NT2/D1 (cell line): ENCODE measurements around the gene NPL.

Experiments used
- DNase-seq: peaks from one replicate; pipeline ENCODE4 v3.0.0-alpha.2; 2011; ENCODE audit warnings: low read depth, low spot score
- H3K27me3 ChIP-seq: 2 replicates; pipeline ENCODE4 v1.6.0; 2011; ENCODE audit warnings: mild to moderate bottlenecking; ENCODE audit not compliant: insufficient read length, insufficient read depth
- H3K36me3 ChIP-seq: 2 replicates; pipeline ENCODE4 v1.6.1; 2011; ENCODE audit warnings: mild to moderate bottlenecking, low read length, mixed read lengths; ENCODE audit not compliant: insufficient read depth, insufficient read length
- H3K4me1 ChIP-seq: 2 replicates; pipeline ENCODE4 v1.5.1; 2011; ENCODE audit not compliant: insufficient read depth, insufficient read length
- H3K4me3 ChIP-seq: 2 replicates; pipeline ENCODE4 v1.5.1; 2011; ENCODE audit warnings: low read depth; ENCODE audit not compliant: insufficient read length
- H3K9ac ChIP-seq: 2 replicates; pipeline ENCODE4 v1.6.0; 2011; ENCODE audit warnings: low read depth; ENCODE audit not compliant: insufficient read length
- H3K9me3 ChIP-seq: 2 replicates; pipeline ENCODE4 v1.5.1; 2011; ENCODE audit warnings: mild to moderate bottlenecking, low read length; ENCODE audit not compliant: insufficient read depth
- SUZ12 ChIP-seq: IDR thresholded peaks from 2 replicates; pipeline ENCODE4 v1.6.1; 2011; ENCODE audit not compliant: insufficient read length, insufficient read depth; ENCODE audit errors: extremely low read depth
- YY1 ChIP-seq: IDR thresholded peaks from 2 replicates; pipeline ENCODE4 v1.6.1; 2011; ENCODE audit not compliant: insufficient read length, insufficient read depth
- ZNF274 ChIP-seq: IDR thresholded peaks from 2 replicates; pipeline ENCODE4 v1.6.1; 2011; ENCODE audit warnings: mild to moderate bottlenecking, low read depth, low read length

The NPL gene

DNA sequence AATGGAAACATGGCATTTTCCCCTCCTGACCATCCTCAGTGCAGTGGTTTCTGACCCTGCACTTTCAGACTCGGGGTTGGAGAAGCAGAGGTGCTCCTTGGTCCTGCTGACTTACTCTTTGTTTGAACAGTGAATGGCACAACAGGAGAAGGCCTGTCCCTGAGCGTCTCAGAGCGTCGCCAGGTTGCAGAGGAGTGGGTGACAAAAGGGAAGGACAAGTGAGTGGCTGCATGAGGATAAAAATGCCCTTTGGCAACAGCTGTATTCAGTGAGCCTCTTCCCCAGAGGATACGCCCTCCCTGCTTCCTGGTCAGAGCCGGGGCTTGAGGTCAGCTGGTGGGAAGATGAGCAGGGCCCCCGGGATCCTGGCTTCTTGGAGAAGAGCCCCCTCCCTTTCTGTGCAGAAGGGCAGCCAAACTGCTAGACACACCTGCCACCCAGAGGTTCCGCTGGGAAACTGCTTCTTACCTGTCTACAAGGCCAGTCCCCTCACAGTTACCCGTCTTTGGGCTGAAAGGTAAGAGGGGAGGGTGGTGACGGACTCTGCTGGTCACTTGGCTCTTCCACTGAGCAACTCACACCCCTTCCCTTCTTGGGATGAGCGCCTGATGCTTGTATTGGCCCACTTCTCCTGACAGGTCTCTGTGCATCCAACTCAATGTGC is 16.6 kb downstream of the NPL start:
- TF ChIP-seq ZNF274 (no peak), YY1 (no peak), SUZ12 (no peak)
- Histone ChIP-seq H3K4me1 (peaks cover 5% of the 10 kb centered on the region), H3K4me3 (no peak overlapping the region), H3K9me3 (no peaks in the 10 kb centered on the region), H3K27me3 (no peaks in the 10 kb centered on the region), H3K36me3 (no peaks in the 10 kb centered on the region), H3K9ac (no peak overlapping the region)
- peak; percentile 30 for DNase-seq

DNA sequence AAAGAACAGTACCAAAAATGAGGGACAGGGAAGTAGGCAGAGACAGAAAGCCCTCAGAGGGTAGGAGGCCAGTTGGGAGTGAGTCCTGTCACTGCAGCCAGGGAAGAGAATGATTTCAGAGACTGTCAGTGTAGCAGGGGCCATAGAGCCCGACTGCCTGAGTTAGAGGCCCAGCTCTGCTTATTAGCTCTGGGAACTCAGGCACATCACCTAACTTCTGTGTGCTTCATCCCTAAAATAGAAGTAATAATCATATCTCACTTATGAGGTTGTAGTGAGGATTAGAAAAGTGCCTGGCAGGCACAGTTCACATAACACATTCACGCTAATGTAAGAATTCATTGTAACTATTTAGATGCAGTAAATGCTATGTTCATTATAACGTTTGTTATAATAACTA is 18.3 kb downstream of the NPL start:
- no peak overlapping the region for H3K9ac ChIP-seq
- H3K36me3 ChIP-seq, result no peaks in the 10 kb centered on the region
- H3K4me1 ChIP-seq, result peaks cover 5% of the 10 kb centered on the region
- no peaks in the 10 kb centered on the region for H3K27me3 ChIP-seq
- H3K4me3 ChIP-seq, result no peak overlapping the region
- H3K9me3 ChIP-seq, result no peaks in the 10 kb centered on the region
- TF ChIP-seq SUZ12, result no peak
- TF ChIP-seq ZNF274, result no peak
- TF ChIP-seq YY1, result no peak
- DNase-seq, result no peak

DNA sequence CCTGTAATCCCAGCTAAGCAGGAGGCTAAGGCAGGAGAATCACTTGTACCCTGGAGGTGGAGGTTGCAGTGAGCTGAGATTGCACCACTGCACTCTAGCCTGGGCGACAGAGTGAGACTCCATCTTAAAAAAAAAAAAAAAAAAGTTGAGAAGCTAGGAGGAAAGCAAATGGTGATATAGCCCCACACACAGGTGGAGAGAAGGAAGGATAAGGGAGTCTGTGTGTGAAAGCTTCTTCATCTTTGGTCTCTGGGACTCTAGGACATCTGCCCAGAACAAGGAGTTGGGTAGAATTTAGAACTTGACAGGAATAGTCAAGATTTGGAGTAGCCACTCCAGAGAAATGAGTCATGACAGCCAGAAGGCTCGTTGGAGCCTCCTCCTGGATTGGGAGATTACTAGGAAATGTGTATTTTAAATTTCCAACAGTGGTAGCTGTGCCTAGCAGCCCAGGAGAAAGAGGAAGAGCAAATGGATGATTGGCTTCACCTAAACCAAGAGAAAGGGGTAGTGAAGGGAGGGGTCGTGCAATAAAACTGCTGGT is 19.9 kb downstream of the NPL start:
- DNase-seq, result no peak

GRCh38 chr1:182811975-182812722 is 22.6 kb downstream of the NPL start:
- Histone ChIP-seq H3K9me3 (no peaks in the 10 kb centered on the region), H3K36me3 (peaks cover 8% of the 10 kb centered on the region), H3K9ac (no peak overlapping the region), H3K4me3 (no peak overlapping the region), H3K4me1 (no peaks in the 10 kb centered on the region), H3K27me3 (no peaks in the 10 kb centered on the region)
- TF ChIP-seq SUZ12, result no peak
- no peak for DNase-seq

More for the DNA sequence above, 19.9 kb downstream of the NPL start:
- Histone ChIP-seq H3K4me1 (peaks cover 5% of the 10 kb centered on the region), H3K36me3 (no peaks in the 10 kb centered on the region), H3K9ac (no peak overlapping the region), H3K9me3 (no peaks in the 10 kb centered on the region), H3K27me3 (no peaks in the 10 kb centered on the region), H3K4me3 (no peak overlapping the region)
- no peak for TF ChIP-seq SUZ12
- no peak for TF ChIP-seq ZNF274
- no peak for TF ChIP-seq YY1

GRCh38 chr1:182816863-182817262 is 27.3 kb downstream of the NPL start:
- Histone ChIP-seq H3K27me3 (no peaks in the 10 kb centered on the region), H3K9ac (no peak overlapping the region), H3K9me3 (no peaks in the 10 kb centered on the region), H3K4me1 (no peaks in the 10 kb centered on the region), H3K36me3 (peaks cover 17% of the 10 kb centered on the region), H3K4me3 (no peak overlapping the region)
- TF ChIP-seq YY1 (no peak), ZNF274 (no peak), SUZ12 (no peak)
- no peak for DNase-seq

DNA sequence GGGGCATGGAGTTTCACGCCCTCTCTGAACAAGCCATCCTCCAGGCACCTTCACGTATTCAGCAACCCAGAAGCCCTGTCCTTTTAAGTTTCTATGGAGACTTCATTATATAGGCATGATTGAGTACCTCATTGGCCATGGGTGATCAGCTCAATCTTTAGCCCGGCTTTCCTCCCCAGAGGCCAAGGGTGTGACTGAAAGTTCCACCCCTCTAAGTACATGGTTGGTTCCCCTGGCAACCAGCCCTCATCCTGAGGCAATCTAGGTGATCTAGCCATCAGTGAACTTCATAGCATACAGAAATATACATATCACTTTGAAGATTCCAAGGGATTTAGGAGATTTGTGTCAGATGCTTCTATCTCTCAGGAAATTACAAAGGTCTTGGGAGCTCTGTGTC is 28.2 kb downstream of the NPL start:
- TF ChIP-seq SUZ12, result no peak
- no peak for TF ChIP-seq ZNF274
- TF ChIP-seq YY1, result no peak
- H3K4me3 ChIP-seq, result no peak overlapping the region
- no peaks in the 10 kb centered on the region for H3K4me1 ChIP-seq
- H3K9me3 ChIP-seq, result no peaks in the 10 kb centered on the region
- H3K36me3 ChIP-seq, result peaks cover 17% of the 10 kb centered on the region
- no peak for DNase-seq
- H3K27me3 ChIP-seq, result no peaks in the 10 kb centered on the region
- H3K9ac ChIP-seq, result no peak overlapping the region

GRCh38 chr1:182823220-182823619 is 33.6 kb downstream of the NPL start:
- Histone ChIP-seq H3K36me3 (peaks cover 2% of the 10 kb centered on the region), H3K9me3 (no peaks in the 10 kb centered on the region), H3K27me3 (no peaks in the 10 kb centered on the region), H3K9ac (no peak overlapping the region), H3K4me1 (no peaks in the 10 kb centered on the region), H3K4me3 (no peak overlapping the region)
- no peak for TF ChIP-seq YY1
- TF ChIP-seq SUZ12, result no peak
- no peak for TF ChIP-seq ZNF274
- DNase-seq, result no peak
